H1 (cell line): ENCODE results near the gene MAP9. TPM values are rescaled to one million over a fixed set of nuclear protein-coding genes. Genes with fewer than 3 reads are reported as not detected.

Experiments
- CTCF ChIA-PET: fragments of 300-600 bp; sonication (Branson Sonifier 250); formaldehyde crosslinking; loops from one replicate; lab custom pipeline; 2021; ENCODE audit not compliant: partially characterized antibody; lab: Charles Lee
- POLR2A ChIA-PET: fragments of 300-600 bp; sonication (Branson Sonifier 250); formaldehyde crosslinking; loops from one replicate; lab custom pipeline; 2021; ENCODE audit warnings: inconsistent platforms; ENCODE audit not compliant: partially characterized antibody; lab: Charles Lee
- DNase-seq, 2 experiments: peaks; one replicate each; pipeline versions ENCODE4 v3.0.0 to v3.0.0-alpha.2; 2010 to 2022; ENCODE audit warnings: low spot score in 2 of 2, low read depth in 1 of 2, mixed read lengths in 1 of 2
- FAIRE-seq: peaks from 2 replicates; lab custom pipeline; 2011; peaks lifted over from hg19 to GRCh38; lab: Jason Lieb, UNC
- H2AFZ ChIP-seq: 2 replicates; pipeline ENCODE4 v1.8.1; 2012; ENCODE audit warnings: low read length, inconsistent platforms
- H2AK5ac ChIP-seq: 2 replicates; pipeline ENCODE4 v1.6.1; 2013; ENCODE audit warnings: low read depth, low read length
- H2BK120ac ChIP-seq: replicated peaks from 2 replicates; pipeline ENCODE3; 2013; ENCODE audit warnings: low read depth, low read length, inconsistent platforms
- H2BK12ac ChIP-seq: 2 replicates; pipeline ENCODE4 v1.6.1; 2013; ENCODE audit warnings: low read depth, low read length
- H2BK15ac ChIP-seq: 2 replicates; pipeline ENCODE4 v1.6.1; 2013; ENCODE audit warnings: low read length
- H2BK20ac ChIP-seq: 2 replicates; pipeline ENCODE4 v1.6.1; 2013; ENCODE audit warnings: low read length
- H2BK5ac ChIP-seq: 2 replicates; pipeline ENCODE4 v1.6.1; 2013; ENCODE audit warnings: low read depth, low read length
- H3K14ac ChIP-seq: 2 replicates; pipeline ENCODE4 v1.6.1; 2013; ENCODE audit warnings: inconsistent platforms; ENCODE audit not compliant: insufficient read length
- H3K18ac ChIP-seq: 2 replicates; pipeline ENCODE4 v1.6.1; 2013; ENCODE audit warnings: low read length; ENCODE audit errors: extremely low read depth
- H3K23ac ChIP-seq: 2 replicates; pipeline ENCODE4 v1.6.1; 2013; ENCODE audit warnings: inconsistent platforms; ENCODE audit not compliant: insufficient read length
- H3K23me2 ChIP-seq: 2 replicates; pipeline ENCODE4 v1.6.1; 2013; ENCODE audit warnings: low read depth, low read length
- H3K27ac ChIP-seq: 2 replicates; pipeline ENCODE4 v1.6.1; 2011; ENCODE audit warnings: low read depth, low read length, inconsistent platforms
- H3K27me3 ChIP-seq, 4 experiments: replicated peaks in 1 of 4; 1 replicate in 1 of 4; 2 replicates in 3 of 4; pipeline versions ENCODE4 v1.6.1 to v1.8.1; 2011 to 2013; ENCODE audit warnings: low read length in 3 of 4, mild to moderate bottlenecking in 3 of 4, inconsistent platforms in 2 of 4, mixed read lengths in 2 of 4, moderate library complexity in 1 of 4; ENCODE audit not compliant: control insufficient read depth in 3 of 4, insufficient read depth in 3 of 4; ENCODE audit errors: extremely low read depth in 1 of 4
- H3K36me3 ChIP-seq, 4 experiments: 2 replicates each; pipeline versions ENCODE4 v1.6.1 to v1.8.1; 2011 to 2013; ENCODE audit warnings: mild to moderate bottlenecking in 4 of 4, low read length in 3 of 4, moderate library complexity in 2 of 4, control low read depth in 1 of 4, inconsistent platforms in 1 of 4; ENCODE audit not compliant: insufficient read depth in 4 of 4, control insufficient read depth in 2 of 4
- H3K4ac ChIP-seq: replicated peaks from 2 replicates; pipeline ENCODE3; 2013; ENCODE audit warnings: low read length, low read depth, mixed read lengths, inconsistent platforms; ENCODE audit not compliant: insufficient read length
- H3K4me1 ChIP-seq, 4 experiments: replicated peaks in 1 of 4; 1 replicate in 1 of 4; 2 replicates in 3 of 4; pipeline versions ENCODE4 v1.6.1 to v1.8.1; 2011 to 2013; ENCODE audit warnings: low read length in 3 of 4, inconsistent platforms in 2 of 4, mixed read lengths in 1 of 4; ENCODE audit not compliant: insufficient read depth in 4 of 4, control insufficient read depth in 3 of 4
- H3K4me2 ChIP-seq, 2 experiments: 2 replicates each; pipeline versions ENCODE4 v1.6.1 to v1.8.1; 2011 to 2013; ENCODE audit warnings: low read depth in 2 of 2, low read length in 2 of 2, control low read depth in 1 of 2, inconsistent platforms in 1 of 2, mild to moderate bottlenecking in 1 of 2; ENCODE audit not compliant: insufficient read depth in 1 of 2
- H3K4me3 ChIP-seq, 4 experiments: fragments of 200-600, 300-600 bp in 1 of 4; sonication (generic), shearing (Covaris generic), sonication (Bioruptor Twin) in 1 of 4; 2 replicates each; pipeline versions ENCODE4 v1.5.1 to v1.8.1; 2011 to 2016; ENCODE audit warnings: low read length in 4 of 4, low read depth in 3 of 4, control low read depth in 2 of 4, inconsistent platforms in 2 of 4, mild to moderate bottlenecking in 2 of 4, mixed read lengths in 1 of 4, moderate library complexity in 1 of 4; ENCODE audit not compliant: insufficient read depth in 2 of 4; ENCODE audit errors: extremely low read depth in 1 of 4
- H3K56ac ChIP-seq: replicated peaks from 2 replicates; pipeline ENCODE3; 2013; ENCODE audit warnings: low read depth, mild to moderate bottlenecking, mixed read lengths, low read length, inconsistent platforms; ENCODE audit not compliant: insufficient read length
- H3K79me1 ChIP-seq: 2 replicates; pipeline ENCODE4 v1.6.1; 2013; ENCODE audit warnings: low read depth, low read length, control low read depth
- H3K79me2 ChIP-seq, 2 experiments: 2 replicates each; pipeline versions ENCODE4 v1.6.1 to v1.8.1; 2012 to 2013; ENCODE audit warnings: low read length in 2 of 2, mild to moderate bottlenecking in 2 of 2, inconsistent platforms in 1 of 2; ENCODE audit not compliant: insufficient read depth in 2 of 2, control insufficient read depth in 1 of 2
- H3K9ac ChIP-seq, 4 experiments: replicated peaks in 1 of 4; 1 replicate in 1 of 4; 2 replicates in 3 of 4; pipeline versions ENCODE4 v1.6.1 to v1.8.1; 2011 to 2013; ENCODE audit warnings: low read depth in 3 of 4, low read length in 3 of 4, control low read depth in 2 of 4, mild to moderate bottlenecking in 2 of 4, moderate library complexity in 2 of 4, inconsistent platforms in 1 of 4; ENCODE audit errors: extremely low read depth in 1 of 4
- H3K9me3 ChIP-seq, 2 experiments: 2 replicates each; pipeline versions ENCODE4 v1.6.1 to v1.8.1; 2012 to 2013; ENCODE audit warnings: mild to moderate bottlenecking in 2 of 2, moderate library complexity in 2 of 2, control low read depth in 1 of 2, inconsistent platforms in 1 of 2, low read depth in 1 of 2, low read length in 1 of 2, mixed read lengths in 1 of 2; ENCODE audit not compliant: insufficient read depth in 2 of 2
- H4K20me1 ChIP-seq, 2 experiments: replicated peaks in 1 of 2; 2 replicates each; pipeline versions ENCODE3 to v1.8.1; 2011 to 2013; ENCODE audit warnings: inconsistent platforms in 2 of 2, low read length in 2 of 2, mild to moderate bottlenecking in 1 of 2; ENCODE audit not compliant: insufficient read depth in 2 of 2, control insufficient read depth in 1 of 2
- H4K5ac ChIP-seq: 2 replicates; pipeline ENCODE4 v1.6.1; 2013; ENCODE audit warnings: low read length, low read depth, mixed read lengths, inconsistent platforms; ENCODE audit not compliant: insufficient read length
- H4K8ac ChIP-seq: 2 replicates; pipeline ENCODE4 v1.8.0; 2013; ENCODE audit warnings: mild to moderate bottlenecking, moderate library complexity, low read length, inconsistent platforms; ENCODE audit not compliant: insufficient read depth; ENCODE audit errors: extremely low read depth
- H4K91ac ChIP-seq: replicated peaks from 2 replicates; pipeline ENCODE3; 2013; ENCODE audit warnings: low read length, mixed read lengths, inconsistent platforms; ENCODE audit not compliant: insufficient read length
- ATF3 ChIP-seq: IDR thresholded peaks from 2 replicates; pipeline ENCODE4 v1.6.1; 2011; ENCODE audit warnings: low read depth, mild to moderate bottlenecking, low read length; ENCODE audit not compliant: insufficient read depth
- BCL11A ChIP-seq, 2 experiments: IDR thresholded peaks; one replicate each; pipeline ENCODE4 v1.6.1; 2011; ENCODE audit warnings: low read depth in 2 of 2, low read length in 2 of 2, mild to moderate bottlenecking in 2 of 2
- CEBPB ChIP-seq: IDR thresholded peaks from 2 replicates; pipeline ENCODE4 v1.6.1; 2012; ENCODE audit warnings: low read depth, low read length
- CHD2 ChIP-seq: IDR thresholded peaks from 2 replicates; pipeline ENCODE4 v1.6.1; 2012; ENCODE audit warnings: low read length, improper control_type of control experiment
- EZH2 ChIP-seq: fragments of 200-600 bp; sonication (generic); IDR thresholded peaks from 2 replicates; pipeline ENCODE4 v1.7.1; 2012; ENCODE audit warnings: low read depth, mild to moderate bottlenecking, moderate library complexity, low read length, inconsistent platforms; ENCODE audit not compliant: severe bottlenecking
- FOSL1 ChIP-seq: IDR thresholded peaks from 2 replicates; pipeline ENCODE4 v1.6.1; 2011; ENCODE audit warnings: mild to moderate bottlenecking, low read depth, low read length, moderate library complexity; ENCODE audit not compliant: insufficient read depth
- GTF2F1 ChIP-seq: IDR thresholded peaks from 2 replicates; pipeline ENCODE4 v1.6.1; 2012; ENCODE audit warnings: low read depth, low read length, improper control_type of control experiment, borderline replicate concordance
- HDAC2 ChIP-seq, 2 experiments: fragments of 300-600 bp in 1 of 2; sonication (generic) in 1 of 2; IDR thresholded peaks; 2 replicates each; pipeline ENCODE4 v1.6.1; 2011 to 2012; ENCODE audit warnings: low read depth in 2 of 2, low read length in 2 of 2, mild to moderate bottlenecking in 2 of 2, moderate library complexity in 2 of 2, borderline replicate concordance in 1 of 2, inconsistent platforms in 1 of 2
- NANOG ChIP-seq: IDR thresholded peaks from 2 replicates; pipeline ENCODE4 v1.6.1; 2011; ENCODE audit warnings: low read length, low read depth, mild to moderate bottlenecking, inconsistent platforms; ENCODE audit not compliant: insufficient read depth, poor library complexity, severe bottlenecking
- RBBP5 ChIP-seq: IDR thresholded peaks from 2 replicates; pipeline ENCODE4 v1.7.1; 2012; ENCODE audit warnings: low read depth, mild to moderate bottlenecking, inconsistent platforms, low read length, moderate library complexity, borderline replicate concordance
- SP2 ChIP-seq: IDR thresholded peaks from 2 replicates; pipeline ENCODE4 v1.6.1; 2012; ENCODE audit warnings: mild to moderate bottlenecking, low read length, inconsistent platforms
- TAF1 ChIP-seq: IDR thresholded peaks from 2 replicates; pipeline ENCODE4 v1.6.1; 2011; ENCODE audit warnings: mild to moderate bottlenecking, low read depth, low read length
- WGBS, 2 experiments: shearing (Covaris generic) in 1 of 2; methylation state at CpG; one replicate each; pipeline versions ENCODE4 v1.1.6 to v1.1.7; 2013 to 2015; ENCODE audit warnings: low lambda C conversion rate in 2 of 2, mixed read lengths in 2 of 2, inconsistent platforms in 1 of 2, low coverage in 1 of 2, missing lambda C conversion rate in 1 of 2; ENCODE audit not compliant: insufficient replicate concordance in 2 of 2, insufficient coverage in 1 of 2, insufficient read length in 1 of 2; ENCODE audit errors: extremely low coverage in 1 of 2, missing lambda C conversion rate in 1 of 2; 5-methylcytosine and 5-hydroxymethylcytosine counted together
- polyA plus RNA-seq, 7 experiments: library from polyadenylated mRNA; depleted of rRNA in 3 of 7; stranded (reverse) in 5 of 7; unstranded in 2 of 7; fragments of >200 nt in 5 of 7; fragments of 200-250 nt in 2 of 7; gene quantifications; 1 replicate in 5 of 7; 2 replicates in 1 of 7; 4 replicates in 1 of 7; pipeline versions ENCODE4 v1.2.1 to v1.2.3, GENCODE V29; 2011 to 2013; ENCODE audit warnings: missing spikeins in 2 of 7, mixed read lengths in 2 of 7
- total RNA-seq: library from RNA; stranded (reverse); fragmentation: NEBNext Ultra II Directional; extraction: Animal tissue kit (Norgen Biotek cat#: 25700); gene quantifications from 2 replicates; pipeline ENCODE4 v1.2.1, GENCODE V29; 2021
- TF ChIP-seq, protein P1 (sequence below): IDR thresholded peaks from 2 replicates; pipeline ENCODE4 v1.6.1; 2011; ENCODE audit warnings: low read length, improper control_type of control experiment

Gene MAP9
- total and polyA plus RNA-seq, 2 of the 8 experiments (the other 6 are each of a cell fraction or from before 2014, with no cell fraction given): 2.1 to 18.9 TPM

- no peaks in the 10 kb centered on the region for H3K4me1 ChIP-seq
- H3K4me2 ChIP-seq: no peak overlapping the region
- no peaks in the 10 kb centered on the region for H3K36me3 ChIP-seq
- WGBS, 2 experiments: 94% methylated on average over 5 of the region's 5 CpGs; no CpG with 5 or more reads in 1 of the 2 experiments
- H3K23me2 ChIP-seq: no peaks in the 10 kb centered on the region
- no peak overlapping the region for H3K4me3 ChIP-seq
- no peak overlapping the region for H3K27ac ChIP-seq
- no peak overlapping the region for H3K23ac ChIP-seq
- no peak overlapping the region for H4K91ac ChIP-seq
- H2AFZ ChIP-seq: no peak overlapping the region
- H3K9me3 ChIP-seq: peaks cover 0 to 7% of the 10 kb centered on the region in 2 experiments; a peak in 2 of 4 replicates
- no peak overlapping the region for H2BK12ac ChIP-seq
- no peak overlapping the region for H3K14ac ChIP-seq
- H2BK120ac ChIP-seq: no peak overlapping the region
- FAIRE-seq (no peak), DNase-seq (no peak)
- H3K79me2 ChIP-seq: no peaks in the 10 kb centered on the region
- H3K4ac ChIP-seq: no peak overlapping the region
- no peak overlapping the region for H4K5ac ChIP-seq
- H3K27me3 ChIP-seq: no peaks in the 10 kb centered on the region
- H2BK5ac ChIP-seq: no peak overlapping the region
- no peak overlapping the region for H2AK5ac ChIP-seq
- no peaks in the 10 kb centered on the region for H4K20me1 ChIP-seq
- H2BK20ac ChIP-seq: no peak overlapping the region
- H3K18ac ChIP-seq: no peak overlapping the region
- POLR2A ChIA-PET: no interaction called here
- H2BK15ac ChIP-seq: no peak overlapping the region
- H3K56ac ChIP-seq: no peak overlapping the region
- no peak overlapping the region for H4K8ac ChIP-seq
- no peak overlapping the region for H3K9ac ChIP-seq
- CTCF ChIA-PET: no interaction called here
- no peaks in the 10 kb centered on the region for H3K79me1 ChIP-seq
- TF ChIP-seq FOSL1 (no peak), RBBP5 (no peak), SP2 (no peak), TAF1 (no peak), NANOG (no peak), BCL11A (IDR thresholded peaks at IDR 0.05; ENCODE audit: low read depth in 2 of 2, low read length in 2 of 2) (no peak), CEBPB (no peak), EZH2 (no peak), HDAC2 (IDR thresholded peaks at IDR 0.05; ENCODE audit: borderline replicate concordance in 1 of 2, low read depth in 2 of 2, low read length in 2 of 2) (no peak), GTF2F1 (no peak), ATF3 (no peak), CHD2 (no peak)
- TF ChIP-seq, protein P1, sequence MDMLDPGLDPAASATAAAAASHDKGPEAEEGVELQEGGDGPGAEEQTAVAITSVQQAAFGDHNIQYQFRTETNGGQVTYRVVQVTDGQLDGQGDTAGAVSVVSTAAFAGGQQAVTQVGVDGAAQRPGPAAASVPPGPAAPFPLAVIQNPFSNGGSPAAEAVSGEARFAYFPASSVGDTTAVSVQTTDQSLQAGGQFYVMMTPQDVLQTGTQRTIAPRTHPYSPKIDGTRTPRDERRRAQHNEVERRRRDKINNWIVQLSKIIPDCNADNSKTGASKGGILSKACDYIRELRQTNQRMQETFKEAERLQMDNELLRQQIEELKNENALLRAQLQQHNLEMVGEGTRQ: no peak
These were observed 11.4 kb upstream of the MAP9 start for GRCh38 chr4:155388162-155388561.
